Panc1 (cell line): ENCODE data around the gene PPP1R7. TPM values are rescaled to one million over a fixed set of nuclear protein-coding genes. Genes with fewer than 3 reads are reported as not detected.

Source experiments
- ATAC-seq: fragments of 200-7000 bp; cut with Tn5 transposase; 2 replicates; pipeline ENCODE4 v1.9.1; 2020; ENCODE audit warnings: mild to moderate bottlenecking, moderate library complexity
- BruUV-seq: library from RNA; stranded (reverse); fragments of 400-500 nt; replicated peaks from 2 replicates; lab custom pipeline; 2021; lab: Mats Ljungman, UMichigan
- CTCF ChIA-PET: fragments of 300-600 bp; sonication (Branson Sonifier 250); formaldehyde crosslinking; loops from one replicate; lab custom pipeline; 2022; ENCODE audit warnings: antibody characterized with exemption; lab: Charles Lee
- POLR2A ChIA-PET: fragments of 300-600 bp; sonication (Branson Sonifier 250); formaldehyde crosslinking; loops from one replicate; lab custom pipeline; 2022; ENCODE audit warnings: antibody characterized with exemption; lab: Charles Lee
- DNase-seq: peaks from one replicate; pipeline ENCODE4 v3.0.0-alpha.2; 2010; ENCODE audit warnings: low read depth, low spot score
- H3K27ac ChIP-seq: 2 replicates; pipeline ENCODE4 v1.5.1; 2011; ENCODE audit warnings: mild to moderate bottlenecking, low read length, inconsistent platforms
- H3K27me3 ChIP-seq: fragments of 200-500 bp; sonication (Bioruptor generic); 2 replicates; pipeline ENCODE4 v1.6.0; 2014; ENCODE audit warnings: low read length, inconsistent platforms; ENCODE audit not compliant: control insufficient read depth, insufficient read depth
- H3K36me3 ChIP-seq: fragments of 200-500 bp; sonication (Bioruptor generic); 2 replicates; pipeline ENCODE4 v1.5.1; 2014; ENCODE audit warnings: inconsistent platforms, mild to moderate bottlenecking, low read length, moderate library complexity; ENCODE audit not compliant: control insufficient read depth, insufficient read depth
- H3K4me1 ChIP-seq: 2 replicates; pipeline ENCODE4 v1.5.1; 2011; ENCODE audit warnings: inconsistent platforms, mild to moderate bottlenecking, low read length, moderate library complexity; ENCODE audit not compliant: control insufficient read depth, insufficient read depth
- H3K4me3 ChIP-seq, 2 experiments: 2 replicates each; pipeline ENCODE4 v1.5.1; 2011 to 2012; ENCODE audit warnings: low read depth in 2 of 2, low read length in 2 of 2, mild to moderate bottlenecking in 2 of 2, inconsistent platforms in 1 of 2, moderate library complexity in 1 of 2
- H3K9me3 ChIP-seq: fragments of 200-500 bp; sonication (Bioruptor generic); 2 replicates; pipeline ENCODE4 v1.5.1; 2014; ENCODE audit warnings: low read depth, mild to moderate bottlenecking, inconsistent platforms, low read length, moderate library complexity; ENCODE audit not compliant: control insufficient read depth, insufficient read depth
- POLR2AphosphoS5 ChIP-seq: IDR thresholded peaks from 2 replicates; pipeline ENCODE4 v1.6.1; 2012; ENCODE audit warnings: mild to moderate bottlenecking, low read depth, low read length, moderate library complexity
- SIN3A ChIP-seq: IDR thresholded peaks from 2 replicates; pipeline ENCODE4 v1.6.1; 2012; ENCODE audit warnings: low read depth, mild to moderate bottlenecking, low read length, moderate library complexity, borderline replicate concordance; ENCODE audit not compliant: insufficient read depth
- TCF7L2 ChIP-seq: IDR thresholded peaks from 2 replicates; pipeline ENCODE4 v1.6.1; 2011; ENCODE audit warnings: mild to moderate bottlenecking, low read depth, low read length, inconsistent platforms
- in situ Hi-C: cut with HindIII; loops from 2 replicates; pipeline ENCODE4 v1.10.0; 2016; ENCODE audit warnings: low sequenced_read_pairs, low pct_unique_long_range_greater_than_20kb
- intact Hi-C: fragments of 100-400 bp; cut with micrococcal nuclease; formaldehyde crosslinking; loops from one replicate; pipeline ENCODE4 v1.10.0; 2022; ENCODE audit not compliant: unreplicated experiment
- total RNA-seq: library from RNA; stranded (reverse); gene quantifications from one replicate; pipeline ENCODE4 v1.2.1, GENCODE V29; 2021; ENCODE audit not compliant: unreplicated experiment
- TF ChIP-seq, protein P1 (sequence below), 2 experiments: IDR thresholded peaks; 2 replicates each; pipeline ENCODE4 v1.6.1; 2011 to 2012; ENCODE audit warnings: low read depth in 2 of 2, control low read depth in 1 of 2, low read length in 1 of 2, mild to moderate bottlenecking in 1 of 2, moderate library complexity in 1 of 2; ENCODE audit not compliant: insufficient read depth in 1 of 2
- TF ChIP-seq, protein P2 (sequence below): fragments of 450-650 bp; IDR thresholded peaks from 2 replicates; pipeline ENCODE4 v1.5.1; 2017; ENCODE audit warnings: mild to moderate bottlenecking

PPP1R7 gene
- total RNA-seq, 1 experiment from 2014 or later, result 64.2 TPM

DNA sequence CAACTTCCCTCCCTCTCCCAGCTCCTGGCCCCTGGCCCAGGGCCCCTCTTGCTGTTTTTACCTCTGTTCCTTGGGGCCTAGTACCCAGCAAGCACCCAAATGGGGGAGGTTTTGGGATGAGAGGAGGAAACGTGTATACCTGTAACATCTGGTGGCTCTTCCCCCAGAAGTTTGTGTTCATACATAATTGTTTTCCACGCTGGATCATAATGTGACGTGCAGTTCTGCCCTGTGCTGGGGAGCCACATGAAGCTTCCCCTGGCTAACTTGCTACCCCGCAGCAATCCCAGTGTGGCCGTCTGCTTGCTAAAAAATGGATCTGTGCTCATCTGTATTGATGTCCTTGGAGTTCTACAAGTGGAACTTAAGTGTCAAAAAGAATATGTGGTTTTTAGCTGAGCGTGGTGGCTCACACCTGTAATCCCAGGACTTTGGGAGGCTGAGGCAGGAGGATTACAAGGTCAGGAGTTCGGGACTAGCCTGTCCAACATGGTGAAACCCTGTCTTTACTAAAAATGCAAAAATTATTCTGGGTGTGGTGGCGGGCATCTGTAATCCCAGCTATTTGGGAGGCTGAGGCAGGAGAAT, 74.7 kb downstream of the PPP1R7 start:
- no TSS peak for BruUV-seq
- H3K4me1 ChIP-seq, result peaks cover 15% of the 10 kb centered on the region
- H3K9me3 ChIP-seq, result no peaks in the 10 kb centered on the region
- H3K27ac ChIP-seq, result no peak overlapping the region; the same call in 1 of the 2 replicates
- intact Hi-C loops (no loop called here), in situ Hi-C loops (no loop called here)
- ATAC-seq, result no peak
- H3K27me3 ChIP-seq, result no peaks in the 10 kb centered on the region
- no peak overlapping the region for H3K4me3 ChIP-seq
- 0 out of 2 replicates have a peak, but pooled peaks cover 2% of the 10 kb centered on the region for H3K36me3 ChIP-seq
- no peak for DNase-seq
- TF ChIP-seq, protein P1, sequence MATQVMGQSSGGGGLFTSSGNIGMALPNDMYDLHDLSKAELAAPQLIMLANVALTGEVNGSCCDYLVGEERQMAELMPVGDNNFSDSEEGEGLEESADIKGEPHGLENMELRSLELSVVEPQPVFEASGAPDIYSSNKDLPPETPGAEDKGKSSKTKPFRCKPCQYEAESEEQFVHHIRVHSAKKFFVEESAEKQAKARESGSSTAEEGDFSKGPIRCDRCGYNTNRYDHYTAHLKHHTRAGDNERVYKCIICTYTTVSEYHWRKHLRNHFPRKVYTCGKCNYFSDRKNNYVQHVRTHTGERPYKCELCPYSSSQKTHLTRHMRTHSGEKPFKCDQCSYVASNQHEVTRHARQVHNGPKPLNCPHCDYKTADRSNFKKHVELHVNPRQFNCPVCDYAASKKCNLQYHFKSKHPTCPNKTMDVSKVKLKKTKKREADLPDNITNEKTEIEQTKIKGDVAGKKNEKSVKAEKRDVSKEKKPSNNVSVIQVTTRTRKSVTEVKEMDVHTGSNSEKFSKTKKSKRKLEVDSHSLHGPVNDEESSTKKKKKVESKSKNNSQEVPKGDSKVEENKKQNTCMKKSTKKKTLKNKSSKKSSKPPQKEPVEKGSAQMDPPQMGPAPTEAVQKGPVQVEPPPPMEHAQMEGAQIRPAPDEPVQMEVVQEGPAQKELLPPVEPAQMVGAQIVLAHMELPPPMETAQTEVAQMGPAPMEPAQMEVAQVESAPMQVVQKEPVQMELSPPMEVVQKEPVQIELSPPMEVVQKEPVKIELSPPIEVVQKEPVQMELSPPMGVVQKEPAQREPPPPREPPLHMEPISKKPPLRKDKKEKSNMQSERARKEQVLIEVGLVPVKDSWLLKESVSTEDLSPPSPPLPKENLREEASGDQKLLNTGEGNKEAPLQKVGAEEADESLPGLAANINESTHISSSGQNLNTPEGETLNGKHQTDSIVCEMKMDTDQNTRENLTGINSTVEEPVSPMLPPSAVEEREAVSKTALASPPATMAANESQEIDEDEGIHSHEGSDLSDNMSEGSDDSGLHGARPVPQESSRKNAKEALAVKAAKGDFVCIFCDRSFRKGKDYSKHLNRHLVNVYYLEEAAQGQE (IDR thresholded peaks at IDR 0.05; ENCODE audit: insufficient read depth in 1 of 2, low read depth in 2 of 2, low read length in 1 of 2), result no peak
- TF ChIP-seq TCF7L2 (no peak), SIN3A (no peak), POLR2AphosphoS5 (no peak)
- TF ChIP-seq, protein P2, sequence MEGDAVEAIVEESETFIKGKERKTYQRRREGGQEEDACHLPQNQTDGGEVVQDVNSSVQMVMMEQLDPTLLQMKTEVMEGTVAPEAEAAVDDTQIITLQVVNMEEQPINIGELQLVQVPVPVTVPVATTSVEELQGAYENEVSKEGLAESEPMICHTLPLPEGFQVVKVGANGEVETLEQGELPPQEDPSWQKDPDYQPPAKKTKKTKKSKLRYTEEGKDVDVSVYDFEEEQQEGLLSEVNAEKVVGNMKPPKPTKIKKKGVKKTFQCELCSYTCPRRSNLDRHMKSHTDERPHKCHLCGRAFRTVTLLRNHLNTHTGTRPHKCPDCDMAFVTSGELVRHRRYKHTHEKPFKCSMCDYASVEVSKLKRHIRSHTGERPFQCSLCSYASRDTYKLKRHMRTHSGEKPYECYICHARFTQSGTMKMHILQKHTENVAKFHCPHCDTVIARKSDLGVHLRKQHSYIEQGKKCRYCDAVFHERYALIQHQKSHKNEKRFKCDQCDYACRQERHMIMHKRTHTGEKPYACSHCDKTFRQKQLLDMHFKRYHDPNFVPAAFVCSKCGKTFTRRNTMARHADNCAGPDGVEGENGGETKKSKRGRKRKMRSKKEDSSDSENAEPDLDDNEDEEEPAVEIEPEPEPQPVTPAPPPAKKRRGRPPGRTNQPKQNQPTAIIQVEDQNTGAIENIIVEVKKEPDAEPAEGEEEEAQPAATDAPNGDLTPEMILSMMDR, result no peak
- ChIA-PET POLR2A (no interaction called here), CTCF (no interaction called here)

DNA sequence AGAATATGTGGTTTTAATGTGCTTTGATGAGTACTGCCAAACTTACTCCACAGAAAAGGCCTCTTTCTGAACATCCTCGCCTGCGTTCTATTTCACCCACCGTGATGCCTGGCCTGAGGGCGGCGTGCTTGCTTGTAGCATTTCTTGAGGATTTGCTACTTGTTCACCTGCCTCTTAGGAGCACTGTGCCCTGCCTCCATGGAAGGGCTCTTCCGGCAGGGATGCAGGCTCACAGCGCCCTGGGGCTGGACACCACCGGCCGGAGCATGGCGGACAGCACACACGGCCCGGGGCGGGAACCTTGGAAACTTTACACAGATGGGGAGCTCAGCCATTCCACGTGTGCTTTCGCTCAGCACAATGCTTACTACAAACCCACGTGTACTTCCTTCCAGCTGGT, 75.3 kb downstream of the PPP1R7 start:
- Histone ChIP-seq H3K9me3 (no peaks in the 10 kb centered on the region), H3K4me1 (peaks cover 15% of the 10 kb centered on the region), H3K27ac (no peak overlapping the region), H3K36me3 (0 out of 2 replicates have a peak, but pooled peaks cover 2% of the 10 kb centered on the region), H3K27me3 (no peaks in the 10 kb centered on the region), H3K4me3 (no peak overlapping the region)
- TF ChIP-seq, protein P2, result no peak
- TF ChIP-seq, protein P1 (IDR thresholded peaks at IDR 0.05; ENCODE audit: insufficient read depth in 1 of 2, low read depth in 2 of 2, low read length in 1 of 2), result no peak
- TF ChIP-seq SIN3A (no peak), POLR2AphosphoS5 (no peak), TCF7L2 (no peak)
- intact Hi-C loops (no loop called here), in situ Hi-C loops (no loop called here)
- CTCF ChIA-PET, result interaction anchor here (0.7 kb wide), 1 partner anchor 311 kb away, joined by 3 read pairs; no protein-coding TSS in a partner anchor
- ATAC-seq (no peak), DNase-seq (no peak)
- BruUV-seq, result no TSS peak
- POLR2A ChIA-PET, result no interaction called here
